HL-60 (cell line): ENCODE results near the gene BABAM1.

Experiments used
- DNase-seq, 2 experiments: peaks; one replicate each; pipeline ENCODE4 v3.0.0-alpha.2; 2010 to 2020; ENCODE audit warnings: low read depth in 1 of 2, low spot score in 1 of 2
- H3K27ac ChIP-seq: fragments of 250-450 bp; sonication (Bioruptor Pico); replicated peaks from 2 replicates; pipeline ENCODE4 v1.5.1; 2020; ENCODE audit warnings: mild to moderate bottlenecking, moderate library complexity
- H3K27me3 ChIP-seq: fragments of 250-450 bp; sonication (Bioruptor Pico); 2 replicates; pipeline ENCODE4 v1.5.1; 2021; ENCODE audit warnings: mild to moderate bottlenecking, moderate library complexity; ENCODE audit not compliant: insufficient read depth, poor library complexity, severe bottlenecking
- H3K4me3 ChIP-seq: replicated peaks from 2 replicates; pipeline ENCODE4 v1.5.1; 2011; ENCODE audit warnings: mild to moderate bottlenecking, control low read depth, low read length; ENCODE audit not compliant: insufficient read depth
- CTCF ChIP-seq: IDR thresholded peaks from one replicate; pipeline ENCODE4 v1.5.1; 2011; ENCODE audit warnings: low read length, control low read depth, inconsistent platforms; ENCODE audit not compliant: insufficient read depth
- GABPA ChIP-seq: IDR thresholded peaks from 2 replicates; pipeline ENCODE4 v1.6.1; 2012; ENCODE audit warnings: low read depth
- POLR2AphosphoS5 ChIP-seq: IDR thresholded peaks from 2 replicates; pipeline ENCODE4 v1.6.1; 2012; ENCODE audit warnings: low read depth
- SPI1 ChIP-seq: IDR thresholded peaks from 2 replicates; pipeline ENCODE4 v1.6.1; 2012; ENCODE audit warnings: low read depth, mild to moderate bottlenecking, borderline replicate concordance
- TF ChIP-seq, protein P1 (sequence below): IDR thresholded peaks from 2 replicates; pipeline ENCODE4 v1.6.1; 2012; ENCODE audit warnings: low read depth; ENCODE audit not compliant: insufficient replicate concordance

Gene BABAM1

DNA sequence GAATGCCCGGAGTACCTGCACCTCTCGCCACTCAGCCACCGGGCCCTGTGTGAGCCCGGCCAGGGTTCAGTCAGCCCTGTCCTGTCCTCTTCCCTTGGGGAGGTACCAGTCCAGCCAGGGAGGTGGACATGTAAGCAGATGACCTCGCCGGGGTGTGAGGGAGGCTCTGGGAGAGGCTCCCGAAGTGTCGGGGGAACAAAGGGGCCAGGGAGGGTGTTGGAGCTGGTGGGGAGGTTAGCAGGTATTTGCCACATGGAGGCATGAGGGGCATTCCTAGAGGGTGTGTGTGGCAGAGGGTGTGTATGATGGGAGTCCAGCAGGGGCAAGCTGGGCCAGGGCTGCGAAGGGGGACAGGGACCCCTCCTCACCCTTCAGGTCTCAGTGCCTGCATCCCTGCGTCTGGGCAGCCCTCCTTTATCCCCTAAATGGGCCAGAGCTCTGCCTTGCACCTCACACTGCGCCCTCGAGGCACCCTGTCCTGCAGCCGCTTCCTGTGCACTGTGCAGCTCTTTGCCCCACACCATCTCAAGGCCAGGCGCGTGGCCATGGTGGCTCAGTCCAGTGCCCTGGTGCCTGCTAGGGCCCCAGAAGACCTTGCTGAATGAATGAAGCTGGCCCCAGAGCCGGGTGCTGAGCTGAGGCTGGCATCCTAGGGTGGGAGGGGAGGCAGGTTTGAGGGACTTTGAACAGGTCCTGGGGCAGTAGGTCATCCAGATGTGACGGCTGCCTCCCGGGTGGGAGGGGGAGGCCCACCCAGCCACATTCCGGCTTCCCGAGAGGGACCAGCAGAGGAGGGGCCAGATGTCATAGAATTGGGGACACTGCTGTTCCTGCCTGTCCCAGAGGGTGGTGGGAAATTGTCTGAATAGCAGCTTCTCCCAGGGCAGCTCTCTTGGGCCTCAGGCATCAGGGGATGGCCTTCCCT, 45.2 kb downstream of the BABAM1 start:
- H3K27me3 ChIP-seq, result no peaks in the 10 kb centered on the region
- H3K4me3 ChIP-seq, result no peak overlapping the region
- DNase-seq, result no peak
- TF ChIP-seq CTCF (no peak), SPI1 (no peak), POLR2AphosphoS5 (no peak), GABPA (no peak)
- TF ChIP-seq, protein P1, sequence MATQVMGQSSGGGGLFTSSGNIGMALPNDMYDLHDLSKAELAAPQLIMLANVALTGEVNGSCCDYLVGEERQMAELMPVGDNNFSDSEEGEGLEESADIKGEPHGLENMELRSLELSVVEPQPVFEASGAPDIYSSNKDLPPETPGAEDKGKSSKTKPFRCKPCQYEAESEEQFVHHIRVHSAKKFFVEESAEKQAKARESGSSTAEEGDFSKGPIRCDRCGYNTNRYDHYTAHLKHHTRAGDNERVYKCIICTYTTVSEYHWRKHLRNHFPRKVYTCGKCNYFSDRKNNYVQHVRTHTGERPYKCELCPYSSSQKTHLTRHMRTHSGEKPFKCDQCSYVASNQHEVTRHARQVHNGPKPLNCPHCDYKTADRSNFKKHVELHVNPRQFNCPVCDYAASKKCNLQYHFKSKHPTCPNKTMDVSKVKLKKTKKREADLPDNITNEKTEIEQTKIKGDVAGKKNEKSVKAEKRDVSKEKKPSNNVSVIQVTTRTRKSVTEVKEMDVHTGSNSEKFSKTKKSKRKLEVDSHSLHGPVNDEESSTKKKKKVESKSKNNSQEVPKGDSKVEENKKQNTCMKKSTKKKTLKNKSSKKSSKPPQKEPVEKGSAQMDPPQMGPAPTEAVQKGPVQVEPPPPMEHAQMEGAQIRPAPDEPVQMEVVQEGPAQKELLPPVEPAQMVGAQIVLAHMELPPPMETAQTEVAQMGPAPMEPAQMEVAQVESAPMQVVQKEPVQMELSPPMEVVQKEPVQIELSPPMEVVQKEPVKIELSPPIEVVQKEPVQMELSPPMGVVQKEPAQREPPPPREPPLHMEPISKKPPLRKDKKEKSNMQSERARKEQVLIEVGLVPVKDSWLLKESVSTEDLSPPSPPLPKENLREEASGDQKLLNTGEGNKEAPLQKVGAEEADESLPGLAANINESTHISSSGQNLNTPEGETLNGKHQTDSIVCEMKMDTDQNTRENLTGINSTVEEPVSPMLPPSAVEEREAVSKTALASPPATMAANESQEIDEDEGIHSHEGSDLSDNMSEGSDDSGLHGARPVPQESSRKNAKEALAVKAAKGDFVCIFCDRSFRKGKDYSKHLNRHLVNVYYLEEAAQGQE, result no peak
- H3K27ac ChIP-seq, result no peak overlapping the region

DNA sequence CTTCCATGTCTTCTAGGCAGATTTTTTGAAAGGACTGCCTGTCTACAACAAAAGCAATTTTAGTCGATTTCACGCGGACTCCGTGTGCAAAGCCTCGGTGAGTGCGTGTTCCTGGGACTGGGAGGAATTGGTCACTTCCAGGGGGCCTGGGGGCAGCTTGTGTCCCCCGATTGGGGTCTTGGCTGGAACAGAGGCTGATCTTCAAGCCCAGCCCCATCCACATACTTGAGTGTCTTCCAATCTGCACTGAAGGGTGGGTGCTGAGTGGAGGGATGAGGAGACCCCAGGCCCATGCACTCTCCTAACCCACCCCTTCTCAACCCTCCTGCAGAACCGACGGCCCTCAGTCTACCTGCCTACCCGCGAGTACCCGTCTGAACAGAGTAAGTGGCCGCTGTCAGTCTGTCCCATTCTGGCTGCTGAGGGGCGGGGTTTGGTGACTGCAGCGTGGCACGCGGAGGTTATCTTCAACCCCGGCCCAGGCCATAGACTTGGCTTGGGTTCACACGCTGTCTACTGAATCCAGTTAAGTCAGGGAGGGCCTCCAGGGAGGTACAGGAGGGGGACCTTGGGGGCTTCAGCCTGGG, 46.9 kb downstream of the BABAM1 start:
- TF ChIP-seq, protein P1, result no peak
- TF ChIP-seq POLR2AphosphoS5 (no peak), GABPA (no peak), CTCF (no peak), SPI1 (no peak)

DNA sequence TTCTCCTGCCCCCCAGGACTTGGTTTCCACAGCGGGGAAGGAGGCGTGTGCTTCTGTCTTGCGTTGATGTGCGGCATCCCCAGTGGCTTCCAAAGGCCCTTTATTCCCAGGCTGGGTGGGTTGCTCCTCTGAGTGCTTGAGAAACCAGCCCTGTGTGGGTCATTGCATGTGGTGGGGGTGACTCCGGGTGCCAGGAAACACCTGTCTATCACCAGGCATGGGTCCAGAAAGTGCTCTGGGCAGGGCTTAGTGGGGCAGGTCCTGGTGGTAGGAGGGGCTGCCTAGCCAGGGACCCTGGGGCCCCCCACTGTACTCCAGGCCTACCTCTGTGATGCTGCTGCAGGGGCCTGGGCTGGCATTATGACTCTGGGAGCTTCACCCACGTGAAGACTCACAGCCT, 51.7 kb downstream of the BABAM1 start:
- H3K4me3 ChIP-seq, result no peak overlapping the region
- no peak overlapping the region for H3K27ac ChIP-seq
- no peaks in the 10 kb centered on the region for H3K27me3 ChIP-seq
- no peak for TF ChIP-seq POLR2AphosphoS5
- TF ChIP-seq, protein P1, result no peak
- no peak for TF ChIP-seq SPI1
- no peak for TF ChIP-seq GABPA
- no peak for TF ChIP-seq CTCF
- DNase-seq, result no peak

More for the DNA sequence above, 46.9 kb downstream of the BABAM1 start:
- no peak overlapping the region for H3K4me3 ChIP-seq
- no peak for DNase-seq
- no peak overlapping the region for H3K27ac ChIP-seq
- H3K27me3 ChIP-seq, result no peaks in the 10 kb centered on the region
